ENCODE measurements around the gene CDY2B.
"Not testable (repeated sequence)": the region's sequence is repeated elsewhere in the genome, so short reads cannot be mapped to it uniquely, and the experiment has no call there.

CDY2B gene

GRCh38 chrY:17880120-17880519 is at the start of gene CDY2B:
CDY2B (minus strand) TSS chrY:17880220; CDS start chrY:17879892, 328 bp downstream.
- not testable (repeated sequence) for DNase-seq

GRCh38 chrY:17908009-17908408 is 28.0 kb upstream of the CDY2B start:
- not testable (repeated sequence) for DNase-seq

- DNase-seq, result not testable (repeated sequence)
Observed at GRCh38 chrY:17907351-17907750, 27.3 kb upstream of the CDY2B start.

GRCh38 chrY:17881697-17882096 is 1.7 kb upstream of the CDY2B start:
- DNase-seq, result not testable (repeated sequence)

GRCh38 chrY:17876767-17877166 is 3.3 kb downstream of the CDY2B start:
- DNase-seq, result not testable (repeated sequence)

GRCh38 chrY:17875401-17875800 is 4.6 kb downstream of the CDY2B start:
- not testable (repeated sequence) for DNase-seq

GRCh38 chrY:17871194-17871903 is 8.7 kb downstream of the CDY2B start:
- not testable (repeated sequence) for DNase-seq

- not testable (repeated sequence) for DNase-seq
Observed at GRCh38 chrY:17870737-17871136, 9.3 kb downstream of the CDY2B start.

- DNase-seq, result not testable (repeated sequence)
Observed at GRCh38 chrY:17867850-17868249, 12.2 kb downstream of the CDY2B start.

GRCh38 chrY:17860634-17861033 is 19.4 kb downstream of the CDY2B start:
- not testable (repeated sequence) for DNase-seq

GRCh38 chrY:17856963-17857848 is 22.8 kb downstream of the CDY2B start:
- not testable (repeated sequence) for DNase-seq

- DNase-seq, result not testable (repeated sequence)
Observed at GRCh38 chrY:17856508-17856907, 23.5 kb downstream of the CDY2B start.

- DNase-seq, result not testable (repeated sequence)
Observed at GRCh38 chrY:17849131-17849530, 30.9 kb downstream of the CDY2B start.

GRCh38 chrY:17832149-17832548 is 47.9 kb downstream of the CDY2B start:
- not testable (repeated sequence) for DNase-seq

All from NK-92 treated with Interleukin-12 subunit alpha and Interleukin-12 subunit beta, amount 100 ng/mL, for 24 hours (cell line).